Suprapubic skin (tissue), 4 donors: ENCODE measurements around the gene KICS2. TPM values are rescaled to one million over a fixed set of nuclear protein-coding genes. Genes with fewer than 3 reads are reported as not detected.

ENCODE experiments used
- DNase-seq, 2 donors: peaks; one replicate each; pipeline ENCODE4 v3.0.0-alpha.2; 2019; ENCODE audit warnings: low spot score in 2 of 2
- H3K27ac ChIP-seq: fragments of 200-600 bp; sonication (generic); one replicate; pipeline ENCODE4 v1.5.1; 2019
- H3K27me3 ChIP-seq: fragments of 200-600 bp; sonication (generic); one replicate; pipeline ENCODE4 v1.5.1; 2019
- H3K36me3 ChIP-seq: fragments of 200-600 bp; sonication (generic); one replicate; pipeline ENCODE4 v1.5.1; 2019
- H3K4me1 ChIP-seq: fragments of 200-600 bp; sonication (generic); one replicate; pipeline ENCODE4 v1.5.1; 2019
- H3K4me3 ChIP-seq: fragments of 200-600 bp; sonication (generic); one replicate; pipeline ENCODE4 v1.5.1; 2019; ENCODE audit warnings: mild to moderate bottlenecking
- H3K9me3 ChIP-seq: fragments of 200-600 bp; sonication (generic); one replicate; pipeline ENCODE4 v1.5.1; 2019
- CTCF ChIP-seq, 2 donors: fragments of 200-600 bp in 1 of 2; fragments of 450-650 bp in 1 of 2; sonication (generic) in 1 of 2; IDR thresholded peaks; one replicate each; pipeline ENCODE4 v1.5.1; 2016 to 2019; ENCODE audit warnings: antibody characterized with exemption in 2 of 2, mild to moderate bottlenecking in 1 of 2, moderate library complexity in 1 of 2
- EP300 ChIP-seq: sonication (generic); formaldehyde crosslinking; IDR thresholded peaks from one replicate; pipeline ENCODE4 v1.6.1; 2017; ENCODE audit warnings: antibody characterized with exemption
- POLR2A ChIP-seq, 2 donors: fragments of 450-650 bp; IDR thresholded peaks; one replicate each; pipeline ENCODE4 v1.6.1; 2017; ENCODE audit warnings: antibody characterized with exemption in 2 of 2, mild to moderate bottlenecking in 2 of 2, moderate library complexity in 2 of 2
- POLR2AphosphoS5 ChIP-seq, 3 donors: sonication (generic); formaldehyde crosslinking; IDR thresholded peaks; one replicate each; pipeline ENCODE4 v1.6.1; 2017; ENCODE audit warnings: antibody characterized with exemption in 3 of 3
- WGBS: methylation state at CpG from one replicate; pipeline ENCODE4 v1.1.5; 2018; 5-methylcytosine and 5-hydroxymethylcytosine counted together
- total RNA-seq, 4 donors: library from RNA; depleted of rRNA; stranded (reverse); fragments of >200 nt; gene quantifications; one replicate each; pipeline ENCODE4 v1.1.0, GENCODE V29; 2016

KICS2 gene
- total RNA-seq, 4 donors from 2014 or later, result 14.6 to 43.0 (median 16.7) TPM

GRCh38 chr12:64261813-64262212, 39.7 kb upstream of the KICS2 start:
- WGBS, result 90% methylated on average over 5 of the region's 5 CpGs
- no peak overlapping the region for H3K27ac ChIP-seq
- no peak overlapping the region for H3K4me3 ChIP-seq
- no peaks in the 10 kb centered on the region for H3K4me1 ChIP-seq
- no peak for TF ChIP-seq CTCF (IDR thresholded peaks at IDR 0.05)
- TF ChIP-seq POLR2A (IDR thresholded peaks at IDR 0.05), result no peak
- TF ChIP-seq EP300, result no peak
- no peak for TF ChIP-seq POLR2AphosphoS5 (IDR thresholded peaks at IDR 0.05)
- DNase-seq, result no peak
- no peaks in the 10 kb centered on the region for H3K9me3 ChIP-seq
- no peaks in the 10 kb centered on the region for H3K27me3 ChIP-seq
- no peaks in the 10 kb centered on the region for H3K36me3 ChIP-seq

DNA sequence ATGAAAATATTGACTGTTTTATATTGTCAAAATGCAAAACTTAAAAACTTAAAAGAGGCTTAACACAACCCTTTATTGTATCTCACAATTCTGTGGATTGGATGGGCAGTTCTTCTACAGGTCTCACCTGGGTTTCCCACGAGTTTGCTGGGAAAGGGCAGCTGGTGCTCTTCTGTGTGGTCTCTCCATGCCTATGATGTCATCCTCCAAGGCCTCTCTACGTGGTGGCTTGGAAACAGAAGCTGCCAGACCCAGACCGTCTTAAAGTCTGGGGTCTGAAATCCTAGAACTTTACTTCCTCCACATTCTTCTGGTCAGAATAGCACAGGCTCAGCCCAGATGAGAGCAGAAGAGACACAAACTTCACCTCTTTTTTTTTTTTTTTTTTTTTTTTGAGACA, 36.5 kb upstream of the KICS2 start:
- no peak for TF ChIP-seq POLR2A (IDR thresholded peaks at IDR 0.05)
- no peak for TF ChIP-seq CTCF (IDR thresholded peaks at IDR 0.05)
- no peak for TF ChIP-seq EP300
- TF ChIP-seq POLR2AphosphoS5 (IDR thresholded peaks at IDR 0.05), result no peak
- Histone ChIP-seq H3K4me1 (no peaks in the 10 kb centered on the region), H3K36me3 (no peaks in the 10 kb centered on the region), H3K9me3 (no peaks in the 10 kb centered on the region), H3K27ac (no peak overlapping the region), H3K27me3 (no peaks in the 10 kb centered on the region), H3K4me3 (no peak overlapping the region)
- no peak for DNase-seq
- WGBS, result 45% methylated on average over 3 of the region's 3 CpGs

DNA sequence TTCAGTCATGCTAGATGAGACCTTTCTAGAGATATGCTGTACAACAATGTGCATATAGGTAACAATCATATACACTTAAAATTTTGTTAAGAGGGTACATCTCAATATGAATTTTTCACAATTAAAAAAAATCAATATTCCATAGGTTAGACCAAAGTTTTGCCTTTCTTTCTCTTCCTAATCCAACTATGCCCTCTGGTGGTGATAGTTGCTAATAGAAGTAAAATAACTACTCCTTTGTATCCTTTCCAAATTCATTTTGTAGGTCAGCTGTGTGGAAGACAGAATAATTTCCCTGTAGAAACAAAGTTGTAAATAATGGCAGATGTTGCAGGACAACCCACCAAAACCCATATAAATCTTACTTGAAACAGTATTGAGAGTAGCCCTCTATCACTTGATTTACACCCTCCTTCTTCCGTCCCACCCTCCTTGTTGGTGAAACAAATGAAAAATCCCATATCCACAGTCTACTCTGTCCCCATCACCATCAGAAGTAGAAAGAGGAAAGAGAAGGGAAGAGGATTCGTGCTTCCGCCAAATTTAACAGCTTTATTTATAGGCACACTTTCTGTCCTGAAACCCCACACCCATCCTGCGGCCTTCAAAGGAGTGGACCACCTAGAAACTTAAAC, 34.2 kb upstream of the KICS2 start:
- Histone ChIP-seq H3K9me3 (no peaks in the 10 kb centered on the region), H3K4me3 (no peak overlapping the region), H3K4me1 (peaks cover 4% of the 10 kb centered on the region), H3K36me3 (no peaks in the 10 kb centered on the region), H3K27me3 (no peaks in the 10 kb centered on the region), H3K27ac (no peak overlapping the region)
- 63% methylated on average over 4 of the region's 4 CpGs for WGBS
- TF ChIP-seq EP300 (no peak), CTCF (IDR thresholded peaks at IDR 0.05) (peak; percentile 50 to 63)
- no peak for DNase-seq

- WGBS, result 78% methylated on average over 4 of the region's 4 CpGs
- no peak for DNase-seq
Observed at GRCh38 chr12:64255249-64255648, 33.2 kb upstream of the KICS2 start.

GRCh38 chr12:64253356-64253755, 31.3 kb upstream of the KICS2 start:
- TF ChIP-seq POLR2A (IDR thresholded peaks at IDR 0.05) (no peak), EP300 (no peak), CTCF (IDR thresholded peaks at IDR 0.05) (no peak), POLR2AphosphoS5 (IDR thresholded peaks at IDR 0.05) (no peak)
- Histone ChIP-seq H3K27ac (peak overlapping the region; percentile 69), H3K27me3 (no peaks in the 10 kb centered on the region), H3K4me3 (no peak overlapping the region), H3K4me1 (peaks cover 4% of the 10 kb centered on the region), H3K9me3 (no peaks in the 10 kb centered on the region), H3K36me3 (no peaks in the 10 kb centered on the region)
- no peak for DNase-seq
- 39% methylated on average over 1 of the region's 1 CpG for WGBS

More at GRCh38 chr12:64255249-64255648, 33.2 kb upstream of the KICS2 start:
- H3K4me3 ChIP-seq, result no peak overlapping the region
- no peaks in the 10 kb centered on the region for H3K36me3 ChIP-seq
- no peaks in the 10 kb centered on the region for H3K9me3 ChIP-seq
- no peaks in the 10 kb centered on the region for H3K27me3 ChIP-seq
- H3K27ac ChIP-seq, result no peak overlapping the region
- TF ChIP-seq POLR2A (IDR thresholded peaks at IDR 0.05), result no peak
- no peak for TF ChIP-seq POLR2AphosphoS5 (IDR thresholded peaks at IDR 0.05)
- TF ChIP-seq EP300, result no peak
- TF ChIP-seq CTCF (IDR thresholded peaks at IDR 0.05), result no peak
- H3K4me1 ChIP-seq, result peaks cover 4% of the 10 kb centered on the region
